IPS-18c (cell line): ENCODE results near the gene HSD11B1L.
"Not testable (repeated sequence)": the region's sequence is repeated elsewhere in the genome, so short reads cannot be mapped to it uniquely, and the experiment has no call there.

Experiments
- H3K4me3 ChIP-seq: 2 replicates; pipeline ENCODE4 v1.7.0; 2013; ENCODE audit warnings: low read depth, mild to moderate bottlenecking, low read length, moderate library complexity; ENCODE audit not compliant: insufficient read depth
- H3K9me3 ChIP-seq: one replicate; pipeline ENCODE4 v1.6.1; 2013; ENCODE audit warnings: mild to moderate bottlenecking, low read length, moderate library complexity; ENCODE audit not compliant: control insufficient read depth, insufficient read depth

Gene HSD11B1L

GRCh38 chr19:5693195-5694166 is 12.7 kb downstream of the HSD11B1L start:
- no peaks in the 10 kb centered on the region for H3K9me3 ChIP-seq
- no peak overlapping the region for H3K4me3 ChIP-seq

- H3K4me3 ChIP-seq = no peak overlapping the region
- no peaks in the 10 kb centered on the region for H3K9me3 ChIP-seq
These were observed 13.5 kb downstream of the HSD11B1L start for GRCh38 chr19:5694167-5694955.

GRCh38 chr19:5694956-5695648 is 14.3 kb downstream of the HSD11B1L start:
- Histone ChIP-seq H3K9me3 (no peaks in the 10 kb centered on the region), H3K4me3 (no peak overlapping the region)

- no peaks in the 10 kb centered on the region for H3K9me3 ChIP-seq
- H3K4me3 ChIP-seq = no peak overlapping the region
These were observed 14.9 kb downstream of the HSD11B1L start for GRCh38 chr19:5695649-5696195.

GRCh38 chr19:5696196-5697021 is 15.6 kb downstream of the HSD11B1L start:
- Histone ChIP-seq H3K9me3 (no peaks in the 10 kb centered on the region), H3K4me3 (no peak overlapping the region)

GRCh38 chr19:5697022-5697889 is 16.4 kb downstream of the HSD11B1L start:
- H3K4me3 ChIP-seq = no peak overlapping the region

GRCh38 chr19:5697890-5698634 is 17.2 kb downstream of the HSD11B1L start:
- Histone ChIP-seq H3K4me3 (no peak overlapping the region), H3K9me3 (no peaks in the 10 kb centered on the region)

More at GRCh38 chr19:5697022-5697889, 16.4 kb downstream of the HSD11B1L start:
- H3K9me3 ChIP-seq = no peaks in the 10 kb centered on the region

GRCh38 chr19:5698635-5699422 is 18.0 kb downstream of the HSD11B1L start:
- Histone ChIP-seq H3K4me3 (no peak overlapping the region), H3K9me3 (no peaks in the 10 kb centered on the region)

- Histone ChIP-seq H3K4me3 (no peak overlapping the region), H3K9me3 (no peaks in the 10 kb centered on the region)
These were observed 19.7 kb downstream of the HSD11B1L start for GRCh38 chr19:5700455-5701092.

- H3K4me3 ChIP-seq, H3K9me3 ChIP-seq: not testable (repeated sequence)
These were observed 21.2 kb downstream of the HSD11B1L start for GRCh38 chr19:5702053-5702410.

- Histone ChIP-seq H3K9me3 (no peaks in the 10 kb centered on the region), H3K4me3 (no peak overlapping the region)
These were observed 23.3 kb downstream of the HSD11B1L start for GRCh38 chr19:5703819-5704818.

- H3K4me3 ChIP-seq = no peak overlapping the region
These were observed 24.7 kb downstream of the HSD11B1L start for GRCh38 chr19:5705552-5705951.

More at GRCh38 chr19:5705552-5705951, 24.7 kb downstream of the HSD11B1L start:
- no peaks in the 10 kb centered on the region for H3K9me3 ChIP-seq
